ENCODE data around the gene B3GAT2. TPM values are rescaled to one million over a fixed set of nuclear protein-coding genes. Genes with fewer than 3 reads are reported as not detected.

Gene B3GAT2
- total and polyA plus RNA-seq, 12 donors: under 0.01 to 0.14 (median 0.03) TPM; not detected in 6

GRCh38 chr6:70843328-70843918, 113.4 kb downstream of the B3GAT2 start:
- WGBS, 4 donors: 89 to 94% (median 92%) methylated on average over 4 of the region's 4 CpGs
- peaks cover 0 to 6% of the 10 kb centered on the region in 2 donors for H3K4me1 ChIP-seq (replicated peaks in 1 of 2)
- no peak for TF ChIP-seq POLR2A (IDR thresholded peaks at IDR 0.05)
- TF ChIP-seq CTCF (IDR thresholded peaks at IDR 0.05): no peak
- H3K4me3 ChIP-seq: no peak overlapping the region
- no peaks in the 10 kb centered on the region for H3K36me3 ChIP-seq (replicated peaks in 1 of 2)
- DNase-seq: no peak
- H3K9me3 ChIP-seq (replicated peaks in 1 of 3): no peaks in the 10 kb centered on the region
- no peaks in the 10 kb centered on the region for H3K27me3 ChIP-seq
- H3K27ac ChIP-seq: no peak overlapping the region
- intact Hi-C loops (cut with DNase I): no loop called here

- H3K27me3 ChIP-seq: no peaks in the 10 kb centered on the region
- TF ChIP-seq CTCF (IDR thresholded peaks at IDR 0.05) (no peak), POLR2A (IDR thresholded peaks at IDR 0.05) (no peak)
- peaks cover 0 to 6% of the 10 kb centered on the region in 2 donors for H3K4me1 ChIP-seq (replicated peaks in 1 of 2)
- H3K27ac ChIP-seq: no peak overlapping the region
- DNase-seq: no peak
- 94 to 95% (median 95%) methylated on average over 8 of the region's 8 CpGs for WGBS, 4 donors
- H3K9me3 ChIP-seq (replicated peaks in 1 of 3): no peaks in the 10 kb centered on the region
- intact Hi-C loops (cut with DNase I): no loop called here
- no peaks in the 10 kb centered on the region for H3K36me3 ChIP-seq (replicated peaks in 1 of 2)
- no peak overlapping the region for H3K4me3 ChIP-seq
These were observed 114.3 kb downstream of the B3GAT2 start for GRCh38 chr6:70842541-70842940.

- intact Hi-C loops (cut with DNase I): no loop called here
- H3K36me3 ChIP-seq (replicated peaks in 1 of 2): no peaks in the 10 kb centered on the region
- H3K9me3 ChIP-seq (replicated peaks in 1 of 3): no peaks in the 10 kb centered on the region
- TF ChIP-seq POLR2A (IDR thresholded peaks at IDR 0.05): no peak
- no peak for TF ChIP-seq CTCF (IDR thresholded peaks at IDR 0.05)
- peaks cover 0 to 6% of the 10 kb centered on the region in 2 donors for H3K4me1 ChIP-seq (replicated peaks in 1 of 2)
- 95 to 98% (median 96%) methylated on average over 8 of the region's 8 CpGs for WGBS, 4 donors
- H3K27ac ChIP-seq: no peak overlapping the region
- H3K27me3 ChIP-seq: no peaks in the 10 kb centered on the region
- no peak for DNase-seq
- no peak overlapping the region for H3K4me3 ChIP-seq
These were observed 115.7 kb downstream of the B3GAT2 start for GRCh38 chr6:70841112-70841511.

GRCh38 chr6:70839286-70840266, 117.3 kb downstream of the B3GAT2 start:
- H3K9me3 ChIP-seq (replicated peaks in 1 of 3): no peaks in the 10 kb centered on the region
- no peak overlapping the region for H3K27ac ChIP-seq
- intact Hi-C loops (cut with DNase I): no loop called here
- H3K4me3 ChIP-seq: no peak overlapping the region
- TF ChIP-seq POLR2A (IDR thresholded peaks at IDR 0.05) (no peak), CTCF (IDR thresholded peaks at IDR 0.05) (no peak)
- H3K27me3 ChIP-seq: no peaks in the 10 kb centered on the region
- DNase-seq: no peak
- WGBS, 4 donors: 91 to 93% (median 92%) methylated on average over 7 of the region's 7 CpGs
- H3K36me3 ChIP-seq (replicated peaks in 1 of 2): no peaks in the 10 kb centered on the region
- H3K4me1 ChIP-seq (replicated peaks in 1 of 2): peaks cover 0 to 7% of the 10 kb centered on the region in 2 donors

Measured in adrenal gland (tissue), 12 donors.